Thyroid gland (tissue), 4 donors: ENCODE measurements around the gene MAP6. TPM values are rescaled to one million over a fixed set of nuclear protein-coding genes. Genes with fewer than 3 reads are reported as not detected.

Experiments
- DNase-seq, 2 donors: peaks; one replicate each; pipeline ENCODE4 v3.0.0-alpha.2; 2019
- H3K27ac ChIP-seq, 3 donors: fragments of 200-600 bp; sonication (generic); 1 replicate in 2 of 3; 2 replicates in 1 of 3; pipeline ENCODE4 v1.5.1; 2016 to 2019; ENCODE audit warnings: mild to moderate bottlenecking in 1 of 3, moderate library complexity in 1 of 3
- H3K27me3 ChIP-seq: fragments of 200-600 bp; sonication (generic); one replicate; pipeline ENCODE4 v1.5.1; 2019
- H3K36me3 ChIP-seq, 2 donors: fragments of 200-600 bp; sonication (generic); one replicate each; pipeline ENCODE4 v1.5.1; 2016 to 2019
- H3K4me1 ChIP-seq, 2 donors: fragments of 200-600 bp; sonication (generic); one replicate each; pipeline ENCODE4 v1.5.1; 2017 to 2019
- H3K4me3 ChIP-seq, 3 donors: fragments of 200-600 bp; sonication (generic); replicated peaks in 1 of 3; 1 replicate in 2 of 3; 2 replicates in 1 of 3; pipeline ENCODE4 v1.5.1; 2016; ENCODE audit warnings: mild to moderate bottlenecking in 1 of 3
- H3K9me3 ChIP-seq: fragments of 200-600 bp; sonication (generic); one replicate; pipeline ENCODE4 v1.5.1; 2017
- CTCF ChIP-seq, 6 experiments: fragments of 200-600 bp in 3 of 6; fragments of 450-650 bp in 3 of 6; sonication (generic) in 3 of 6; IDR thresholded peaks; one replicate each; pipeline ENCODE4 v1.5.1; 2016 to 2019; ENCODE audit warnings: antibody characterized with exemption in 6 of 6, mild to moderate bottlenecking in 2 of 6, inconsistent platforms in 1 of 6, moderate library complexity in 1 of 6
- POLR2A ChIP-seq, 2 donors: fragments of 450-650 bp; IDR thresholded peaks; one replicate each; pipeline ENCODE4 v1.6.1; 2017; ENCODE audit warnings: antibody characterized with exemption in 2 of 2, mild to moderate bottlenecking in 2 of 2, moderate library complexity in 1 of 2
- WGBS, 2 donors: methylation state at CpG; one replicate each; pipeline ENCODE4 v1.1.5; 2017; 5-methylcytosine and 5-hydroxymethylcytosine counted together
- intact Hi-C: fragments of 100-400 bp; cut with DNase I; formaldehyde crosslinking; loops from one replicate; pipeline ENCODE4 v1.15.1; 2023
- small RNA-seq: library from RNA; depleted of rRNA; stranded (forward); fragments of <200 nt; gene quantifications from one replicate; pipeline ENCODE3, GENCODE V24; 2016
- total RNA-seq, 4 donors: library from RNA; depleted of rRNA; stranded (reverse); fragments of >200 nt; gene quantifications; one replicate each; pipeline ENCODE4 v1.2.3, GENCODE V29; 2016

Gene MAP6
- total RNA-seq, 4 donors from 2014 or later, result 4.8 to 13.8 (median 9.4) TPM

GRCh38 chr11:75541193-75542087 is 127.4 kb downstream of the MAP6 start:
- no peak overlapping the region for H3K27ac ChIP-seq
- WGBS, 2 donors, result 94 to 98% methylated on average over 4 of the region's 4 CpGs
- no peaks in the 10 kb centered on the region for H3K4me1 ChIP-seq
- no peaks in the 10 kb centered on the region for H3K36me3 ChIP-seq
- intact Hi-C loops, result loop anchor here (10.0 kb wide), 1 partner anchor 223 kb away; the partner anchor contains the start of gene DGAT2
- H3K9me3 ChIP-seq, result no peaks in the 10 kb centered on the region
- no peak for DNase-seq
- no peak for TF ChIP-seq CTCF (IDR thresholded peaks at IDR 0.05)
- no peak for TF ChIP-seq POLR2A (IDR thresholded peaks at IDR 0.05)
- no peaks in the 10 kb centered on the region for H3K27me3 ChIP-seq
- no peak overlapping the region for H3K4me3 ChIP-seq

- Histone ChIP-seq H3K4me3 (no peak overlapping the region), H3K36me3 (no peaks in the 10 kb centered on the region), H3K27me3 (no peaks in the 10 kb centered on the region), H3K4me1 (no peaks in the 10 kb centered on the region), H3K9me3 (no peaks in the 10 kb centered on the region), H3K27ac (no peak overlapping the region)
- no peak for DNase-seq
- WGBS, 2 donors, result 69 to 76% methylated on average over 9 of the region's 9 CpGs
- intact Hi-C loops, result loop anchor here (10.0 kb wide), 1 partner anchor 225 kb away; the partner anchor contains the start of gene DGAT2
- TF ChIP-seq CTCF (IDR thresholded peaks at IDR 0.05) (no peak), POLR2A (IDR thresholded peaks at IDR 0.05) (no peak)
These were observed 129.1 kb downstream of the MAP6 start for GRCh38 chr11:75539459-75540334.

- H3K36me3 ChIP-seq, result no peaks in the 10 kb centered on the region
- intact Hi-C loops, result no loop called here
- DNase-seq, result no peak
- H3K4me3 ChIP-seq, result no peak overlapping the region
- no peaks in the 10 kb centered on the region for H3K27me3 ChIP-seq
- WGBS, 2 donors, result 82 to 87% methylated on average over 11 of the region's 11 CpGs
- TF ChIP-seq POLR2A (IDR thresholded peaks at IDR 0.05), result no peak
- TF ChIP-seq CTCF (IDR thresholded peaks at IDR 0.05), result no peak
- no peak overlapping the region for H3K27ac ChIP-seq
- no peaks in the 10 kb centered on the region for H3K4me1 ChIP-seq
- no peaks in the 10 kb centered on the region for H3K9me3 ChIP-seq
These were observed 130.5 kb downstream of the MAP6 start for GRCh38 chr11:75538150-75538942.

- Histone ChIP-seq H3K4me3 (no peak overlapping the region), H3K9me3 (no peaks in the 10 kb centered on the region), H3K27me3 (no peaks in the 10 kb centered on the region), H3K4me1 (no peaks in the 10 kb centered on the region), H3K27ac (no peak overlapping the region), H3K36me3 (no peaks in the 10 kb centered on the region)
- no peak for DNase-seq
- intact Hi-C loops, result no loop called here
- 83 to 85% methylated on average over 5 of the region's 5 CpGs for WGBS, 2 donors
- TF ChIP-seq POLR2A (IDR thresholded peaks at IDR 0.05) (no peak), CTCF (IDR thresholded peaks at IDR 0.05) (no peak)
These were observed 131.1 kb downstream of the MAP6 start for GRCh38 chr11:75537740-75538139.

Small RNA genes lying within 50 kb of the gene (small RNA-seq; reads per million reads assigned to genes)
- not detected for gene AP001922.4

Other genes starting within 250 kb of the MAP6 start
- gene KLHL35, start 235.8 kb downstream of the MAP6 start, total RNA-seq, result 1 to 10 TPM; 1.1 to 3.6 (median 1.9) TPM
- 1 to 10 TPM; 5.6 to 6.4 (median 6.1) TPM for gene GDPD5, start 143.1 kb downstream of the MAP6 start, total RNA-seq
- gene SERPINH1, start 106.8 kb downstream of the MAP6 start, total RNA-seq, result 100 to 1,000 TPM; 102 to 167 (median 143) TPM
- gene MOGAT2, start 48.8 kb upstream of the MAP6 start, total RNA-seq, result 1 to 10 TPM in 1 of 4 donors, not detected in 3; 1.0 TPM
- 10 to 100 TPM in 3 of 4 donors, 1 to 10 TPM in 1; 9.9 to 20.7 (median 16.3) TPM for gene DGAT2, start 99.7 kb upstream of the MAP6 start, total RNA-seq
- gene UVRAG, start 146.2 kb upstream of the MAP6 start, total RNA-seq, result 10 to 100 TPM; 27.1 to 35.9 (median 31.0) TPM